Embryonic facial prominence (tissue), 1 donor: Measurements from ENCODE around the gene ANAPC5.

Experiments
- DNase-seq: peaks from one replicate; pipeline ENCODE4 v3.0.0-alpha.2; 2016; ENCODE audit errors: extremely low spot score

The ANAPC5 gene

DNA sequence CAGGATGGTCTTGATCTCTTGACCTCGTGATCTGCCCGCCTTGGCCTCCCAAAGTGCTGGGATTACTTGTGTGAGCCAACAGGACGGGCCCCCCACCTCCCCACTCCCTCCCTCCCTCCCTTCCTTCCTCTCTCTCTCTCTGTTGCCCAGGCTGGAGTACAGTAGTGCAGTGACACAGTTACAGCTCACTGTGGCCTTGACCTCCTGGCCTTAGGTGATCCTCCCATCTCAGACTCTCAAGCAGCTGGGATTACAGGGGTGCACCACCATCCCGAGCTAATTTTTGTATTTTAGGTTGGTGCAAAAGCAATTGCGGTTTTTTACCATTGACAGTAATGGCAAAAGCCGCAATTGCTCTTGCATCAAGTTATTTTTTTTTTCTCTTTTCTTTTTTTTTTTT, 19.2 kb upstream of the ANAPC5 start:
- DNase-seq: no peak

DNA sequence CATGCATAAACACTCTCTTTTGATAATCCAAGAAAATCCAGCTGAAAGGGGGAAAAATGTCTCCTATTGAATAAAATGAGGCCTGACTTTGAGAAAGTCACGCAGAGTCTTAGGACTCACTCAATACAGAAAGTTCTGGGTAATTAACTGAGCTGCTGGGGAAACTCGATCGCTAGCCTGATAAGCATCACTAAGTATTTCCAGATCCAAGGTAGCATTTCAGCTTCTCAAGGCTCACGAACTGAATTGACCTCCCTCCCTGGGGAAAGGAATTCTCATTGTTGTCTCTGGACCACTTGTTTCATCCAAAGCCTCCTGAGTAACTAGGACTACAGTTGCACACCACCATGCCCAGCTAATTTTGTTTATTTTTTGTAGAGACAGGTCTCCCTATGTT, 13.8 kb upstream of the ANAPC5 start:
- DNase-seq: no peak

DNA sequence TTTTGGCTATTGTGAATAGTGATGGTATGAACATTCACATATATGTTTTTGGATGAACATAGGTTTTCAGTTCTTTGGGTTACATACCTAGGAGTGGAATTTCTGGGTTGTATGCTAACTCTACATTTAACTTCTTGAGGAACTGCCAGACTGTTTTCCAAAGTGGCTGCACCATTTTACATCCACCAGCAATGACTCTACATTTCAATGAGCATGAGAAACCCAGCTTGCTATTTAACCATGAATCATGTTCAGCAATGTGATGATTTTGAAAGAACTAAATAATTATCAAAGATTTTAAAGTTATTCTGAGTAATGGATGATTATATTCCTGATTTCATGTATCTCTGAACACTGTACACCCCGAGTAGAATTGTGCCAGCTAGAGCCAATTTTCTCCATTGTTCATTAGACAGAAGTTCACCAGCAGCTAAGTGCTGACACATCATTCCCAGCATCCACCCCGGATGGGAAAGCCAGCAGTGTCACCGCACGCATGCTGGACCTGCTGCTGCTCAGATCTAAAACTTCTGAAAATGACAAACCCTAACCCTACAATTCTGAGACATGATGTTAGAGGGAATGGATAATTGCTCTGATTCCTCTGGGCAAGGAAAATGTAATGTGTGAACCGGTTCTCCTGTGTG, 13.3 kb upstream of the ANAPC5 start:
- DNase-seq: no peak

DNA sequence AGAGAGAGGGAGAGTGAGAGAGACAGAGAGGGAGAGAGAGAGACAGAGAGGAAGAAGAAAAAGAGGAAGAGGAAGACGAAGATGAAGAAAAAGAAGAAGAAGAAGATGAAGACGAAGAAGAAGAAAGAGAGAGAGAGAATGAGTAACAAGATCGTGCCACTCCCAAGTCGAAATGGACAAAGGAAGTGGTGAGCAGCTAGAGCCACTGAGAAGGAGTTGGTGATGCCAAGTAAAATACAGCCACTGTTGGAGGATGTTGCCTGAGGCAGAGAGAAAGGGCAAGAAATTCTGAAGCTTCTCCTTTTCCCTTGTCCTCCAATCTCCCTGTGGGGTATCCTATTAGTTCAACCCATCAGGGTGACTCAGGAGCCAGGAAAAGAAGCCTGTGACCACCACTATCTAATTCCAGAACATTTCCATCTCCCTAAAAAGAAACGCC, 12.5 kb upstream of the ANAPC5 start:
- DNase-seq: no peak

DNA sequence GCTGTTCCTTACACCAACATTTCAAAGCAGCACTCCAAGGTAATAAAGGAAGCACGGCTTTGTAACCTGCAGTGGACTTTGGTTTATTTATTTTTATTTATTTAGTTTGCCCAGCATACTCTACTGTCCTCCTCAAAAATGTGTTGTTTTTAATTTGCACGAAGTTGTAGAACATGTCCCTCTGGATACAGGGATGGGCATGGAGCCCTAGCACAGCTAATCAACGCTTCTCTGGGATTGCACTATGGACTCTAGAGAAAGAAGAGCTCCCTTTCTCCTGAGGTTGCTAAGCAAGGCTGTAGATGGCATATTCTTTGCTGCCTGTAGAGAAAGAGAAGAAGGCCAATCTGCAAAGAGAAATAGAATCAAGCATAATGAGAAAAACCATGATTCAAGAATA, 5.9 kb upstream of the ANAPC5 start:
- no peak for DNase-seq

DNA sequence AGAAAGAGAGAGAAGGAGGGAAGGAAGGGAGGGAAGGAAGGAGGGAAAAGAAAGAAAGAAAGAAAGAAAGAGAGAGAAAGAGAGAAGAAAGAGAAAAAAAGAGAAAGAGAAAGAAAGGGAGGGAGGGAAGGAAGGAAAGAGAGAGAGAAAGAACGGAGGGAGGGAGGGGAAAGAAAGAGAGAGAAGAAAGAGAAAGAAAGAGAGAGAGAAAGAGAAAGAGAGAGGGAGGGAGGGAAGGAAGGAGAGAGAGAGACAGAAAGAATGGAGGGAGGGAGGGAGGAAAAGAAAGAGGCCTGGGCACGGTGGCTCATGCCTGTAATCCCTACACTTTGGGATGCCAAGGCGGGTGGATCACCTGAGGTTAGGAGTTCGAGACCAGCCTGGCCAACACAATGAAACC, 5.1 kb upstream of the ANAPC5 start:
- no peak for DNase-seq

DNA sequence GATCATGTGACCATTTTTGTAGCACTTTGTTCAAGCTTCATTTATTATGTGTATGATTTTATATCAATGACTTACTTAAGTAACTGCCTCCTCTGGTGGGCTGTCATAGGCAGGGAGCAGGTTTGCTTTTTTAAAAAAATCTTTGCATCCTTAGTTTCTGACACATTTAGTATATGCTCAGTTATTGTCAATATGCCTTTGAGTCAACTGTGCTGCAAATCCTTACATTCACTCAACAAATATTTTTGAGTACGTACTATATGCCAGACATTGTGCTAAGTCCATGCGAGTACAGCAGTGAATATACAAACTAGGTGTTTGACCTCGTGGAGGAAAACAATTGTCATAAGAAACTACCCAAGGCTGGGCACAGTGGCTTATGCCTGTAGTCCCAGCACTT, 4.4 kb upstream of the ANAPC5 start:
- no peak for DNase-seq

DNA sequence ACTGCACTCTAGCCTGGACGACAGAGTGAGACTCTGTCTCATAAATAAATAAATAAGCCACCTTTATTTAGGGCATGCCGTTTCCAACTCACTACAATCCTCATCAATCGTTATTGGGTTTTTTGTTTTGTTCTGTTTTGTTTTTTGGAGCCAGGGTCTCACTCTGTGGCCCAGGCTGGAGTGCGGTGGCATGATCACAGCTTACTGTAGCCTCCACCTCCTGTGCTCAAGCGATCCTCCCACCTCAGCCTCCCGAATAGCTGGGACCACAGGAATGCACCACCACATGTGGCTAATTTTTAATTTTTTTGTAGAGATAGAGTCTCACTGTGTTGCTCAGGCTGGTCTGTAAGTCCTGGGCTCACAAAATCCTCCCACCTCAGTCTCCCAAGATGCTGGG, 3.6 kb upstream of the ANAPC5 start:
- DNase-seq: no peak

DNA sequence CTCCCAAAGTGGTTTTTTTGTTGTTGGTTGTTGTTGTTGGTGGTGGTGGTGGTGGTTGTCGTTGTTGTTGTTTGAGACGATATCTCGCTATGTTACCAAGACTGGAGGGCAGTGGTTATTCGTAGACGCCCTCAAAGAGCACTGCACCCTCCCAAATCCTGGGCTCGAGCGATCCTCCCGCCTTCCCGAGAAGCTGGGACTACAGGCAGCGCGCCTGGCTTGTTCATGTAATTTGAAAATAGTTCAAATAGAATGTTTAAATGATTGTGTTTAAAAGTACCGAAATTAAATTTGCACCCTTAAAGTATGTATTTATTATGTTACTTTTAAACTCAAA, 439 bp upstream of the ANAPC5 start:
- no peak for DNase-seq

DNA sequence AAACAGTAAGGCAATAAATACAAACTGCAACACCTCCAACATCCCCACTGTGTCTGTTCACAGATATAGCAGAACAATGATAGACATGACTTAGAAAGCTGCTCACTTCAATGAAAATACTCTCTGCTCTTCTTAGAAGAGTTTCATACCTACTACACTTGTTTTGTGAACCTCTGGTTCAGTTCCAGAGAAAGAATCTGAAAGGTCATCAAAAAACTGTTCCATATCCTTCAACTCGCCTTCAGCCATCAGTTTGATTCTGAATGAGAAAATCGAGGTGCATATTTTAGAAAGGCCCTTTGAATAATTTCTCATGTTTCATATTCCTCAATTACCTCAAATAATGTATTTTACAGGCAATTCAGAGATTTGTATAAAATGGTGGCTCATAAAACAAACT, 5.5 kb downstream of the ANAPC5 start:
- DNase-seq: no peak

DNA sequence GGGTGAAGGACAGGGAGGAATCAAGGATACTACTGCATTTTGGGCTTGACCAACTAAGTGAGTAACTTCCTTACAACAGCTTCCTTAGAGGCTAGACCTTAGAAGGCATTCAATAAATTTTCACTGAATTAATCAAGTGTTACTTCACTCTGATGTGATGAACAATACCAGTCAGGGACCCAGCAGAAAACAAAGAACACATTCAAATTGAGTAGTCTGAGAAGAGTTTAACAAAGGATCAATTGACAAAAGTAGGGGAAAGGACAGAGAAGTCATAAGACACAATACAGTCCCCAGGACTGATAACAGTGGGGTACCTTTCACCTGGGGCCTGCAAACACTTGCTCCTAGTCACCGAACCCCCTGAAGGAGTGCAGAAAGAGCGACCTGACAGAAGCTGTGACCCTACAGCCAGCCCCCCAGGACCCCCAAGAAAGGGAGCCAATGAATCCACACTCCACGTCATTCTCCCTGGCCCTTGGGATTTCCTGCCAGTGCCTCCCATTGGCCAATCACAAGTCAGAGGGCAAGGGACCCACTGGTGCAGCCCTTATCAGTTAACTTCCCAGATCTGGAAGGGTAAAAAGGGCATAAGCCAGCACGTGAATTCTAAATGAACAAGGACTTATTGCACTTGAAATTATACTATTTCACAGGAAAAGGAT, 6.9 kb downstream of the ANAPC5 start:
- DNase-seq: no peak

DNA sequence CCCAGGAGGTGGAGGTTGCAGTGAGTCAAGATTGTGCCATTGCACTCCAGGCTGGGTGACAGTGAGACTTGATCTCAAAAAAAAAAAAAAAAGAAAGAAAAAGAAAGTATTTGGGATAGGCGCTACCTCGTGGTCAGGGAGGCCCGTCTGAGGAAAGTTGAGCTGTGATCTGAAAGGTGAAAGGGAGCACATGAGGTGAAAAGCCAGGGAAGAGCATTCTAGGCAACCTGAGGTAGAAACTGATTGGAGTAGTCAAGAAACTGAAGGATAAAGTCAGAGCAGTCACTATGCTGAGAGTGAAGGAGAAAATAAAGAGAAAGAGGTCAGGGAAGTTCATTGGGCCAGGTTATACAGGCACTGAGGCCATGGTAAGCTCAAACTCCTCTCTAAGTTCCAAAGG, 7.7 kb downstream of the ANAPC5 start:
- DNase-seq: no peak

DNA sequence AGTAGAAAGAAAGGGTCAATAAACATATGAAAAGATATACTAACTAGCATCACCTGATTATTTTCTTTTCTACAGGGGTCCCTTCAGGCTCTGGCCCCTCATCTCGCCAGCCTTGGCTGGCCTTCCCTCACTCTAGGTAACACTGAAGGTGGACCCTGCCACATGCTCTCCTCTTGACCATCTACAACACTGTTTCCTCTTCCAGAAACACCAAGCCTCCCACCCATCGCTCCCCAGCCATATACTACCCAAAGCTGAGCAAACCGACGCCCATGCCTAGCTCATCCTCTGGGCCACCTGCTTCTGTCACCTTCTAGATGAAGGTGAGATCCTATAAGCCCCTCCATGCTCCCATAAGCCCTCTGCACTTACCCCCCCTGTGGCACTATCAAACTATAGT, 14.8 kb downstream of the ANAPC5 start:
- DNase-seq: no peak

DNA sequence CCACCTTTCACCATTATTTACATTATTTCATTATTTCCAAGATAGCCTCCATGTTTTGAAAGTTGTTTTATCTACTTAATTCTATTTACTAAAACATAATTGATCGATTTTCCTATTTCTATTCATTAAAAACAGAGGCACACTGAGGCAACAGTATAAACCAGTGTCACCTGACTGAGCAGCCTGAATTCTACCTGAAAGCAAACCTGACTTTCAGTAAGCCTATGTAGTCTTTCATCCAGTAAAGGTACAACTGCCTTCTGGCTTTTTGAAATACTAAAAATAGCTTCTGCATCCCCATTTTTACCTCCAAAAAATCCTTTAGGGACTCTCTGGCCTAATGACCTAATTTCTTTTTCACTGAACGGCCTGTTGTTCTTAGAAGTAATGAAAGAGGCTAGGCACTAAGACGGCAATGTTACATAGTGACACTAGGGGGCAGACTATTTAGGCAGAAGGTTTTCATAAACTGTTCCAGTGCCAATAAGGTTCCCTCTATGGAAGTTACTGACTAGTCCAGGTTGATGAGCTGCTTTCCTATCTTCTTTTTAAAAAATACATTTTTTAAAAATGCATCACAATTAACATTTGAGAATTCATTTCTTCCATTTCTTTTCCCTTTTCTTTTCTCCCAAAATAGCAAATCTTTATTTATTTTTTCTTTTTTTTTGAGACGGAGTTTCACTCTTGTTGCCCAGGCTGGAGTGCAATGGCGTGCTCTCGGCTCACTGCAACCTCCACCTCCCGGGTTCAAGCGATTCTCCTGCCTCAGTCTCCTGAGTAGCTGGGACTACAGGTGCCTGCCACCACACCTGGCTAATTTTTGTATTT, 17.5 kb downstream of the ANAPC5 start:
- DNase-seq: peak; percentile 75

DNA sequence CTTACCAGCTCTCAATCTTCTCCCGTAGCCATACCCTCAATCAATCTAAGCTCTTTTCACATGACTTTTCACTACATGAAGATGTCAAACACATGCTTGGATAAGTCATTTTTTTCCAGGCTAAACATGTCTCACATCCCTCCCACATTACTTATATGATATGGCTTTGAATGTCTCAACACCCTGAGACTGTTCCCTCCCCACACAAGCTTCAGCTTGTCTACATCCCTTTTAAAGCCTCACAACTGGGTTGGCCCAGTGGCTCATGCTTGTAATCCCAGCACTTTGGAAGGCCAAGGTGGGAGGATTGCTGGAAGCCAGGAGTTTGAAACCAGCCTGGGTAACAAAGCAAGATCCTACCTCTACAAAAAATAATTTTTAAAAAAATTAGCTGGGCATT, 18.5 kb downstream of the ANAPC5 start:
- DNase-seq: no peak

DNA sequence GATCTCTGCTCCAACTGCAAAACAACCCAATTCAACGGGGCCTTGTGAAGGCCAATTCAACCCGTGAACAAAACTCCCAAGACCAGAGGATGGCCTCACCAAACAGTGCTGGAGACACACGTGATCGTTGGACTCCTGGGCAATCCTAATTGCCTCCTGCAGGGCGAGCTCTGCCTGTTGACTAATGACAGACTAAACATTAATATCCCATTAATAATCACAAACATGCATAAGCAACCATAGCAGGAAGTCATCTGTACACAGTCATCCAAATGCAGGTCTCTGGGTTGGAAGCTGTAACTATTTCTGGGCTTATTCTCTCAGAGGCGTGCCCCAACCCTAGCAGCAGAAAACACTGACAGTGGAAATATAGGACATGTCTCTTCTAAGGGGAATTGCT, 21.0 kb downstream of the ANAPC5 start:
- no peak for DNase-seq

DNA sequence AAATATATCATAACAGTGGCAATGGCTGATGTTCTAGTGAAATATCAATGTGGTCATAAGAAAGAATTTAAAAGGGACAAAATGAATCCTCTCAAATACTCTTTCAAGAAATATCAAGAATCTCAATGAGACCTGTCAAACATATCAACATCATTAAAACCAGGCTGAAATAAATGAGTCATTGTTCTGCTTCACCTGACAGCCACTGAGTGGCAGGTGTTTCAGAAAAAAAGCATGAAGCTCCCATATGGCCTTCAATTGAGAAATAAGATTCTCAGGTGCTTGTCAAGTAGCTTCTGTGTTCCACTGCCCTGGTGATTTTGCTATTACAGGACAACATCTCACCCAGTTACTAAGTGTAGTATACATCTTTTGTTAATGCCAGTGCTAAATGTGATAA, 21.5 kb downstream of the ANAPC5 start:
- DNase-seq: no peak

DNA sequence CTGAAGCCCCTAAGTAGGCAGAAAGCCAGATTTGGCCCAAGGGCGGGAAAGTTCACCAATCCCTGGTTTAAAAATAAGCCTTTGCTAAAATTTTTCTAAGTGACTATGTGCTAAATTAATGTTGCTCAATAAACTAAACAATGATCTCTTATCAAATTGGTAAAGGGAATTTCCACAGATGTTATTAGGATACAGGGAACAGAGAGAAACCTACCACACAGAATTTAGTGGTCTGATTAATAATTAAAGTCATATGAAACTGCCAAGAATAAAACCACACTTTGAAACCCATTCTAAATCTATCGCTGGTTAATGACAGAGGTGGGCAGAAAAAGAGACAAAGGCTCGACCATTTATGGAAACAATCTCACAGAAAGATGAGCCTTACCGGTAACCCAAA, 22.0 kb downstream of the ANAPC5 start:
- DNase-seq: no peak

DNA sequence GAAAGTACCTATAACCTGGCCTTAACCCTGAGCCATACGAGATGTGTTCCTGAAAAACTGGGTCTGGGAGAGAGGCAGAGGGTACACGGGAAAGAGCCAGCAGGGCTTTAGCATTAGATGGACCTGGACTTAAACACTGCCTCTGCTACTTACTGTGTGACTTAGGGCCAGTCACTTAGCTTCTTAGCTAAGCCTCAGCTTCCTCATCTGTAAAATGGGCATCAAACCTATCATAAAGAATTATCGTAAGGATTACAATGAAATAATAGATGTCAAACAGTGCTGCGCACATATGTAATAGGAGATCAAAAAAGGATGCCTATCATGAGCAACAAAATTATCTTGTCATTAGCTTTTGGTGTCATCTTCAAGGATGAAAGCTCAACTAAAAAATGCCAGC, 23.6 kb downstream of the ANAPC5 start:
- DNase-seq: no peak

DNA sequence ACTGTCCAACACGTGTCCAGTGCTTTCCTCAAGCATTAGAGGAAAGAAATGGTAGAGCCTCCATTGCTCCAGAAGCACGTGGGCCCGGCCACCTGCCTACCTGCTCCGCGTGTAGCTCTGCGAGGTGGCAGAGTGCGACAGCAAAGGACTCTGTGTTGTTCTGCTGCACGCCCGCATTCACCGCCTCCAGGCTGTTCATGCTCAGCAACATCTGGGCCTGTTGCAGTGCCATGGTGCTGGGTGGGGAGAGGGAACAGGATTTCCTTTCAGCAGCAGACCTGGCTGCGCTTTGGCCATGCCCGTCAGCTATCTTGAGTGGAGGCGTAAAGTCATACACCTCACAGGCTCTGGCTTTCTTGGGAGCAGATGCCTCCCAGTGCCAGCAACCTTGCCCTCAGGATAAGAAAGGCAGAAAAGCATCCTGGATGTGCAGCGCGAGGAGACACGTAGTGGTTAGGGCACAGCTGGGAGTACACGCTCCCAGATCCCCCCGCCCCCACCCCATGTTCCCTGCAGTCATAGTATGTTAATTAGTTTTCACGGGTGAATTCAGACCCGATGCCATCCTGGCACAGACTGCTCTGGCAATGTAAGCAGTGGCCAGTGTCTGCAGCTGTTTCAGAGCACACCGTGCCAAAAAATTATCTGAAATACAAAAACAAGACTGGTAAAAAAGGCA, 25.1 kb downstream of the ANAPC5 start:
- DNase-seq: no peak

DNA sequence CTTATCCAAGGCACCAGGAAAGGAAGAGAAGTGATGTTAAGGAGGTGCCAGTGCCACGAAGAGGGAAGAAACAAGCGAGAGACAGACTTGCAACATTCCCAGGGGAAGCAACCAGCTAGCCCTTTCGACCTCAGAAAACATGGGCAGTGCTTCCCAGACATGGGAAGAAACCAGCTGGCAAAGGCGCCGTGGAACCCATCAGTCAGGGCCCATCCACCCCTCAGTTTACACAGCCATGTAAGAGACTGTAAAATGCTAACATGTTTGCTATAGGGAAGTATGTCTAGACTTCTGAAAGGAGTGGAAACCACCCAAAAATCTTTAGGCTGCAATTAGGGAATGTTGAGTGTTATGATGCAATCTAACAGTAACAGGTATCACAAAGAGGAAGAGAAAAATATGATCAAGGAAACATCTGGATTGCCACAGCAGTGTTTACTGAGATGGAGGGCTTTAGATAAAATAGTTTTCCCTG, 26.3 kb downstream of the ANAPC5 start:
- no peak for DNase-seq

DNA sequence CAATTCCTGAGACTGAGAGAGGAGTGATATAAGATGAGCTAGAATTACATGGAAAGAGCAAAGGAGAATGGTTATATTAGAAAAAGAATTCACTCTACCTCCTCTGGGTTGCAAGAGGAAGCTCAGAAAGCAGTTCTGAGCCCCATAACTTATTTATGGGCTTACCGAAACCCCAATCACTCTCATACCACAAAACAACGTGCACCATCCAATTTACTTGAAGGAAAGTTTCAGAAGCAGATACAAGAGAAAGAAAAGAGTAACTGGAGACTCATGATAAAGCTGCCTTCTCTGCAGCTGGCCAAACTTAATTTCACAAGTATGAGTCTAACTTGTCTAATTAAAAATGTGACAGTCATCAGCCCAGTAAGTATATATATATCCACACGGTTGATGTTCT, 28.3 kb downstream of the ANAPC5 start:
- DNase-seq: no peak

DNA sequence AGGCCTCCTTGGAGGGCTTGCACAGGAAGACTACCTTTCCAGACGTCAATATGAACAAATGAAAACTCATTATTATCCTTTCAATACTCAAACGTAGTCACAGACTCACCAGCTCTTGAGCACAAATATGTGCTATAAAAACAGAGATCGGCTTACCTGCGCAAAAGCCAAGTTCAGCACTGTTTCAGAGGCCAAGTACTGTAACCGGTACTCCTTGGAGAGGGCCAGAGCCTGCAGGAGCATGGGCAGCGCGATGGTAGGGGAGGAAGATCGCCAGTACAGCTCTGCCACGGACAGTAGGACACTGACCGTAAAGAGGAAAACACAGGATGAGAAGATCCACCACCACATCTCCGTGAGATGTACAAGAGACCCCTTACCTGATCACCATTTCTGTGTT, 34.1 kb downstream of the ANAPC5 start:
- no peak for DNase-seq
